ENCODE results near the gene TLR6. TPM values are rescaled to one million over a fixed set of nuclear protein-coding genes. Genes with fewer than 3 reads are reported as not detected.

The TLR6 gene
- total and polyA plus RNA-seq, 10 of the 15 experiments (the other 5 are each of a cell fraction or from before 2014, with no cell fraction given) = 1.1 to 49.4 (median 12.5) TPM

DNA sequence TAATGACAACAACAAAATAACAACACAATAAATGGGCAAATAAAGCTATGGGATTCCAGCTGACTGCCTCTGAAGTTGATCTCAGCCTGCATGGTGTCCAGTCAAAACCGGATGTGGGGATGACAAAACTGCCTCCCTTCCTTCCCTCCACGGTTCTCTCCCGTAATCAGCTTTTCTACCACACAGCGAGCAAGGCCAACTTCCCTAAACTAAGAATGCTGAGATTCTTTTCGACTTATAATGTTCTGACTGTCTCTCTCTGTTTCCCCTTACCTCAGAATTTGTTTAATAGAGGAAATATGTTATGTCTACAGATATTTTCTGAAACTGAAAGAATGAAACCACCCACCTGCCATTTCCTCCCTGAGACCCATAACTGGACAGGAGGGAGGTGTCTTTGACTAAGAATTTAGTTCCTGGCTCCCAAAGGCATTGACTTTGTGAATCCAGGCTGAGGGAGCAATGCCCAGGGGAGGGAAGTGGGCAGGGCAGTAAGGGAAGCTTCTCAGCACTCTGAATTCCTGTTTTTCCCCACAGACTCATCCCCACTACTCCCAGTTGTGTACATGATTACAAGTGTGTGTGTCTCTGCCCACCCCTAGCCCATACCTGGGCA is 51.0 kb downstream of the TLR6 start (continued):
- TF ChIP-seq ETV6 (conservative IDR thresholded peaks at IDR 0.05 in 1 of 2, IDR thresholded peaks at IDR 0.05 in 1 of 2; ENCODE audit: borderline replicate concordance in 1 of 2, low read depth in 1 of 2) (peak in 1 of 2 experiments; percentile 98; a peak in 2 of 4 replicates), MTA2 (IDR thresholded peaks at IDR 0.05; ENCODE audit: low read depth) (peak; percentile 83), NFIC (IDR thresholded peaks at IDR 0.05; ENCODE audit: low read depth, low read length) (peak; percentile 92), HDGF (IDR thresholded peaks at IDR 0.05) (no peak), NBN (IDR thresholded peaks at IDR 0.05) (peak; percentile 73), HDAC6 (IDR thresholded peaks at IDR 0.05; ENCODE audit: unreplicated experiment) (no peak), ESRRA (IDR thresholded peaks at IDR 0.05; ENCODE audit: low read length) (no peak), WRNIP1 (IDR thresholded peaks at IDR 0.05; ENCODE audit: borderline replicate concordance, low read depth, low read length) (0 out of 2 replicates have a peak, but pooled peaks have one; percentile 11), ZNF207 (IDR thresholded peaks at IDR 0.05; ENCODE audit: borderline replicate concordance) (no peak), IRF4 (IDR thresholded peaks at IDR 0.05; ENCODE audit: low read depth, low read length) (peak; percentile 81), KDM1A (IDR thresholded peaks at IDR 0.05; ENCODE audit: borderline replicate concordance) (no peak), RAD21 (IDR thresholded peaks at IDR 0.05; ENCODE audit: insufficient read depth, low read depth, low read length) (peak; percentile 21; the same call in 1 of the 2 replicates), RB1 (IDR thresholded peaks at IDR 0.05; ENCODE audit: borderline replicate concordance) (no peak), RELA (IDR thresholded peaks at IDR 0.05; ENCODE audit: borderline replicate concordance, partially characterized antibody) (no peak)
- TF ChIP-seq, protein P1, sequence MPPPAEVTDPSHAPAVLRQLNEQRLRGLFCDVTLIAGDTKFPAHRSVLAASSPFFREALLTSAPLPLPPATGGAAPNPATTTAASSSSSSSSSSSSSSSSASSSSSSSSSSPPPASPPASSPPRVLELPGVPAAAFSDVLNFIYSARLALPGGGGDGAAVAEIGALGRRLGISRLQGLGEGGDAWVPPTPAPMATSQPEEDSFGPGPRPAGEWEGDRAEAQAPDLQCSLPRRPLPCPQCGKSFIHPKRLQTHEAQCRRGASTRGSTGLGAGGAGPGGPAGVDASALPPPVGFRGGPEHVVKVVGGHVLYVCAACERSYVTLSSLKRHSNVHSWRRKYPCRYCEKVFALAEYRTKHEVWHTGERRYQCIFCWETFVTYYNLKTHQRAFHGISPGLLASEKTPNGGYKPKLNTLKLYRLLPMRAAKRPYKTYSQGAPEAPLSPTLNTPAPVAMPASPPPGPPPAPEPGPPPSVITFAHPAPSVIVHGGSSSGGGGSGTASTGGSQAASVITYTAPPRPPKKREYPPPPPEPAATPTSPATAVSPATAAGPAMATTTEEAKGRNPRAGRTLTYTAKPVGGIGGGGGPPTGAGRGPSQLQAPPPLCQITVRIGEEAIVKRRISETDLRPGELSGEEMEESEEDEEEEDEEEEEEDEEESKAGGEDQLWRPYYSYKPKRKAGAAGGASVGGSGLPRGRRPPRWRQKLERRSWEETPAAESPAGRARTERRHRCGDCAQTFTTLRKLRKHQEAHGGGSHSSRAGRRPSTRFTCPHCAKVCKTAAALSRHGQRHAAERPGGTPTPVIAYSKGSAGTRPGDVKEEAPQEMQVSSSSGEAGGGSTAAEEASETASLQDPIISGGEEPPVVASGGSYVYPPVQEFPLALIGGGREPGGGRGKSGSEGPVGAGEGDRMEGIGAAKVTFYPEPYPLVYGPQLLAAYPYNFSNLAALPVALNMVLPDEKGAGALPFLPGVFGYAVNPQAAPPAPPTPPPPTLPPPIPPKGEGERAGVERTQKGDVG (CRISPR knock-in tag; IDR thresholded peaks at IDR 0.05) = no peak
- TF ChIP-seq, protein P2, sequence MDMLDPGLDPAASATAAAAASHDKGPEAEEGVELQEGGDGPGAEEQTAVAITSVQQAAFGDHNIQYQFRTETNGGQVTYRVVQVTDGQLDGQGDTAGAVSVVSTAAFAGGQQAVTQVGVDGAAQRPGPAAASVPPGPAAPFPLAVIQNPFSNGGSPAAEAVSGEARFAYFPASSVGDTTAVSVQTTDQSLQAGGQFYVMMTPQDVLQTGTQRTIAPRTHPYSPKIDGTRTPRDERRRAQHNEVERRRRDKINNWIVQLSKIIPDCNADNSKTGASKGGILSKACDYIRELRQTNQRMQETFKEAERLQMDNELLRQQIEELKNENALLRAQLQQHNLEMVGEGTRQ (IDR thresholded peaks at IDR 0.05; ENCODE audit: borderline replicate concordance, low read depth, low read length) = no peak
- TF ChIP-seq, protein P3, sequence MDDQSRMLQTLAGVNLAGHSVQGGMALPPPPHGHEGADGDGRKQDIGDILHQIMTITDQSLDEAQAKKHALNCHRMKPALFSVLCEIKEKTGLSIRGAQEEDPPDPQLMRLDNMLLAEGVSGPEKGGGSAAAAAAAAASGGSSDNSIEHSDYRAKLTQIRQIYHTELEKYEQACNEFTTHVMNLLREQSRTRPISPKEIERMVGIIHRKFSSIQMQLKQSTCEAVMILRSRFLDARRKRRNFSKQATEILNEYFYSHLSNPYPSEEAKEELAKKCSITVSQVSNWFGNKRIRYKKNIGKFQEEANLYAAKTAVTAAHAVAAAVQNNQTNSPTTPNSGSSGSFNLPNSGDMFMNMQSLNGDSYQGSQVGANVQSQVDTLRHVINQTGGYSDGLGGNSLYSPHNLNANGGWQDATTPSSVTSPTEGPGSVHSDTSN (IDR thresholded peaks at IDR 0.05; ENCODE audit: insufficient replicate concordance, low read depth, low read length) = no peak
- TF ChIP-seq, protein P4, sequence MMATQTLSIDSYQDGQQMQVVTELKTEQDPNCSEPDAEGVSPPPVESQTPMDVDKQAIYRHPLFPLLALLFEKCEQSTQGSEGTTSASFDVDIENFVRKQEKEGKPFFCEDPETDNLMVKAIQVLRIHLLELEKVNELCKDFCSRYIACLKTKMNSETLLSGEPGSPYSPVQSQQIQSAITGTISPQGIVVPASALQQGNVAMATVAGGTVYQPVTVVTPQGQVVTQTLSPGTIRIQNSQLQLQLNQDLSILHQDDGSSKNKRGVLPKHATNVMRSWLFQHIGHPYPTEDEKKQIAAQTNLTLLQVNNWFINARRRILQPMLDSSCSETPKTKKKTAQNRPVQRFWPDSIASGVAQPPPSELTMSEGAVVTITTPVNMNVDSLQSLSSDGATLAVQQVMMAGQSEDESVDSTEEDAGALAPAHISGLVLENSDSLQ (IDR thresholded peaks at IDR 0.05) = peak; percentile 43; the same call in 1 of the 2 replicates
- TF ChIP-seq, protein P5, sequence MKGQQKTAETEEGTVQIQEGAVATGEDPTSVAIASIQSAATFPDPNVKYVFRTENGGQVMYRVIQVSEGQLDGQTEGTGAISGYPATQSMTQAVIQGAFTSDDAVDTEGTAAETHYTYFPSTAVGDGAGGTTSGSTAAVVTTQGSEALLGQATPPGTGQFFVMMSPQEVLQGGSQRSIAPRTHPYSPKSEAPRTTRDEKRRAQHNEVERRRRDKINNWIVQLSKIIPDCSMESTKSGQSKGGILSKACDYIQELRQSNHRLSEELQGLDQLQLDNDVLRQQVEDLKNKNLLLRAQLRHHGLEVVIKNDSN (IDR thresholded peaks at IDR 0.05; ENCODE audit: borderline replicate concordance, extremely low read length, insufficient read depth, low read depth, low read length) = no peak
- TF ChIP-seq, protein P6, sequence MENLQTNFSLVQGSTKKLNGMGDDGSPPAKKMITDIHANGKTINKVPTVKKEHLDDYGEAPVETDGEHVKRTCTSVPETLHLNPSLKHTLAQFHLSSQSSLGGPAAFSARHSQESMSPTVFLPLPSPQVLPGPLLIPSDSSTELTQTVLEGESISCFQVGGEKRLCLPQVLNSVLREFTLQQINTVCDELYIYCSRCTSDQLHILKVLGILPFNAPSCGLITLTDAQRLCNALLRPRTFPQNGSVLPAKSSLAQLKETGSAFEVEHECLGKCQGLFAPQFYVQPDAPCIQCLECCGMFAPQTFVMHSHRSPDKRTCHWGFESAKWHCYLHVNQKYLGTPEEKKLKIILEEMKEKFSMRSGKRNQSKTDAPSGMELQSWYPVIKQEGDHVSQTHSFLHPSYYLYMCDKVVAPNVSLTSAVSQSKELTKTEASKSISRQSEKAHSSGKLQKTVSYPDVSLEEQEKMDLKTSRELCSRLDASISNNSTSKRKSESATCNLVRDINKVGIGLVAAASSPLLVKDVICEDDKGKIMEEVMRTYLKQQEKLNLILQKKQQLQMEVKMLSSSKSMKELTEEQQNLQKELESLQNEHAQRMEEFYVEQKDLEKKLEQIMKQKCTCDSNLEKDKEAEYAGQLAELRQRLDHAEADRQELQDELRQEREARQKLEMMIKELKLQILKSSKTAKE (IDR thresholded peaks at IDR 0.05; ENCODE audit: low read depth, poor library complexity, severe bottlenecking) = peak; percentile 98
